Karpas-422 (cell line): ENCODE data around the gene HYKK. TPM values are rescaled to one million over a fixed set of nuclear protein-coding genes. Genes with fewer than 3 reads are reported as not detected.
"Not testable (repeated sequence)": the region's sequence is repeated elsewhere in the genome, so short reads cannot be mapped to it uniquely, and the experiment has no call there.

ENCODE experiments used
- DNase-seq: peaks from one replicate; pipeline ENCODE4 v3.0.0-alpha.2; 2015
- H2AFZ ChIP-seq: fragments of 200-600 bp; sonication (generic); 2 replicates; pipeline ENCODE4 v1.6.1; 2014; ENCODE audit warnings: antibody characterized with exemption, low read length, mixed read lengths
- H3K27ac ChIP-seq: fragments of 200-600 bp; sonication (generic); 2 replicates; pipeline ENCODE4 v1.5.1; 2014; ENCODE audit warnings: mild to moderate bottlenecking, low read length, moderate library complexity
- H3K27me3 ChIP-seq: fragments of 200-600 bp; sonication (generic); 2 replicates; pipeline ENCODE4 v1.6.1; 2014; ENCODE audit warnings: low read length, mixed read lengths
- H3K36me3 ChIP-seq: fragments of 200-600 bp; sonication (generic); 2 replicates; pipeline ENCODE4 v1.6.1; 2014; ENCODE audit warnings: low read length, mixed read lengths; ENCODE audit not compliant: insufficient read depth
- H3K4me1 ChIP-seq: fragments of 200-600 bp; sonication (generic); 2 replicates; pipeline ENCODE4 v1.6.1; 2014; ENCODE audit warnings: mild to moderate bottlenecking, low read length, mixed read lengths
- H3K4me2 ChIP-seq: fragments of 200-600 bp; sonication (generic); 2 replicates; pipeline ENCODE4 v1.6.1; 2014; ENCODE audit warnings: low read length, low read depth, mild to moderate bottlenecking; ENCODE audit not compliant: poor library complexity, severe bottlenecking
- H3K4me3 ChIP-seq: fragments of 200-600 bp; sonication (generic); 2 replicates; pipeline ENCODE4 v1.5.1; 2014; ENCODE audit warnings: mild to moderate bottlenecking, antibody characterized with exemption, low read length, mixed read lengths
- H3K79me2 ChIP-seq: fragments of 200-600 bp; sonication (generic); 2 replicates; pipeline ENCODE4 v1.6.1; 2014; ENCODE audit warnings: mild to moderate bottlenecking, low read length, mixed read lengths
- H3K9ac ChIP-seq: fragments of 200-600 bp; sonication (generic); 2 replicates; pipeline ENCODE4 v1.6.0; 2014; ENCODE audit warnings: low read length
- H3K9me2 ChIP-seq: fragments of 200-600 bp; sonication (generic), shearing (Covaris generic); replicated peaks from 2 replicates; pipeline ENCODE4 v1.6.0; 2014; ENCODE audit warnings: mild to moderate bottlenecking, low read length, moderate library complexity; ENCODE audit not compliant: insufficient read depth
- H3K9me3 ChIP-seq: fragments of 300-700, 200-600 bp; sonication (generic); 2 replicates; pipeline ENCODE4 v1.6.1; 2014; ENCODE audit warnings: low read length, mixed read lengths
- H4K20me1 ChIP-seq: fragments of 200-600 bp; sonication (generic); 2 replicates; pipeline ENCODE4 v1.6.1; 2014; ENCODE audit warnings: mild to moderate bottlenecking, antibody characterized with exemption, low read length, low read depth; ENCODE audit not compliant: insufficient read depth
- total RNA-seq: library from RNA; depleted of rRNA; stranded (reverse); fragments of >200 nt; shearing (Covaris generic); gene quantifications from 2 replicates; pipeline ENCODE4 v1.2.3, GENCODE V29; 2014; ENCODE audit warnings: low replicate concordance

HYKK gene
- total RNA-seq, 1 experiment from 2014 or later, result 1.2 TPM

GRCh38 chr15:78540871-78541743 is 33.7 kb downstream of the HYKK start:
- H3K4me2 ChIP-seq, result peak overlapping the region; percentile 85
- peaks cover 10% of the 10 kb centered on the region; the same call in 1 of the 2 replicates for H4K20me1 ChIP-seq
- H3K36me3 ChIP-seq, result peaks cover 38% of the 10 kb centered on the region
- H3K27me3 ChIP-seq, result no peaks in the 10 kb centered on the region
- H3K79me2 ChIP-seq, result peaks cover 30% of the 10 kb centered on the region
- H3K27ac ChIP-seq, result peak overlapping the region; percentile 35; the same call in 1 of the 2 replicates
- peak overlapping the region; percentile 86 for H3K4me3 ChIP-seq
- DNase-seq, result peak; percentile 52
- H3K9me3 ChIP-seq, result no peaks in the 10 kb centered on the region
- no peak overlapping the region for H2AFZ ChIP-seq
- H3K9ac ChIP-seq, result peak overlapping the region; percentile 83
- peaks cover 17% of the 10 kb centered on the region for H3K4me1 ChIP-seq
- no peaks in the 10 kb centered on the region for H3K9me2 ChIP-seq

GRCh38 chr15:78541744-78542034 is 34.3 kb downstream of the HYKK start:
- Histone ChIP-seq H3K9ac (peak overlapping the region; percentile 83), H2AFZ (no peak overlapping the region), H3K27me3 (no peaks in the 10 kb centered on the region), H3K79me2 (peaks cover 30% of the 10 kb centered on the region), H3K4me2 (peak overlapping the region; percentile 85), H3K36me3 (peaks cover 42% of the 10 kb centered on the region), H3K4me1 (peaks cover 17% of the 10 kb centered on the region), H3K4me3 (peak overlapping the region; percentile 86), H3K9me3 (no peaks in the 10 kb centered on the region), H4K20me1 (peaks cover 10% of the 10 kb centered on the region; the same call in 1 of the 2 replicates), H3K9me2 (no peaks in the 10 kb centered on the region), H3K27ac (0 out of 2 replicates have a peak overlapping the region, but pooled peaks have one; percentile 35)
- DNase-seq, result no peak

GRCh38 chr15:78542647-78543046 is 35.3 kb downstream of the HYKK start:
- H3K4me3 ChIP-seq, result no peak overlapping the region
- no peak overlapping the region for H3K27ac ChIP-seq

GRCh38 chr15:78550194-78550593 is 42.8 kb downstream of the HYKK start:
- Histone ChIP-seq H3K9me3 (no peaks in the 10 kb centered on the region), H3K9ac (no peak overlapping the region), H3K4me1 (no peaks in the 10 kb centered on the region), H3K27ac (no peak overlapping the region), H3K9me2 (no peaks in the 10 kb centered on the region), H3K36me3 (peaks cover 34% of the 10 kb centered on the region), H4K20me1 (no peaks in the 10 kb centered on the region), H3K79me2 (no peaks in the 10 kb centered on the region; the same call in 1 of the 2 replicates), H2AFZ (no peak overlapping the region), H3K4me2 (no peak overlapping the region), H3K27me3 (no peaks in the 10 kb centered on the region), H3K4me3 (no peak overlapping the region)
- no peak for DNase-seq

More at GRCh38 chr15:78542647-78543046, 35.3 kb downstream of the HYKK start:
- peak; percentile 33 for DNase-seq
- H3K79me2 ChIP-seq, result peaks cover 30% of the 10 kb centered on the region
- H3K36me3 ChIP-seq, result peaks cover 49% of the 10 kb centered on the region
- peaks cover 10% of the 10 kb centered on the region; the same call in 1 of the 2 replicates for H4K20me1 ChIP-seq
- no peaks in the 10 kb centered on the region for H3K27me3 ChIP-seq
- H2AFZ ChIP-seq, result no peak overlapping the region
- no peaks in the 10 kb centered on the region for H3K9me3 ChIP-seq
- H3K9me2 ChIP-seq, result no peaks in the 10 kb centered on the region
- H3K4me1 ChIP-seq, result peaks cover 17% of the 10 kb centered on the region
- H3K9ac ChIP-seq, result no peak overlapping the region
- no peak overlapping the region for H3K4me2 ChIP-seq

- Histone ChIP-seq H2AFZ (no peak overlapping the region), H3K27ac (no peak overlapping the region), H3K36me3 (peaks cover 28% of the 10 kb centered on the region; the same call in 1 of the 2 replicates), H4K20me1 (no peaks in the 10 kb centered on the region), H3K4me2 (no peak overlapping the region), H3K9me3 (no peaks in the 10 kb centered on the region), H3K79me2 (no peaks in the 10 kb centered on the region), H3K4me1 (no peaks in the 10 kb centered on the region), H3K4me3 (no peak overlapping the region), H3K27me3 (no peaks in the 10 kb centered on the region), H3K9me2 (no peaks in the 10 kb centered on the region), H3K9ac (no peak overlapping the region)
- DNase-seq, result no peak
Observed at GRCh38 chr15:78550815-78551214, 43.4 kb downstream of the HYKK start.

- Histone ChIP-seq H3K9ac (no peak overlapping the region), H3K4me2 (no peak overlapping the region), H3K36me3 (peaks cover 19% of the 10 kb centered on the region; the same call in 1 of the 2 replicates), H3K27ac (no peak overlapping the region), H3K4me1 (no peaks in the 10 kb centered on the region), H3K9me2 (no peaks in the 10 kb centered on the region), H3K27me3 (no peaks in the 10 kb centered on the region), H3K9me3 (no peaks in the 10 kb centered on the region), H4K20me1 (no peaks in the 10 kb centered on the region), H3K79me2 (no peaks in the 10 kb centered on the region), H3K4me3 (no peak overlapping the region), H2AFZ (no peak overlapping the region)
- no peak for DNase-seq
Observed at GRCh38 chr15:78551902-78552301, 44.5 kb downstream of the HYKK start.

- no peaks in the 10 kb centered on the region for H3K4me1 ChIP-seq
- no peak for DNase-seq
- H3K36me3 ChIP-seq, result peaks cover 15% of the 10 kb centered on the region; the same call in 1 of the 2 replicates
- no peaks in the 10 kb centered on the region for H4K20me1 ChIP-seq
- no peaks in the 10 kb centered on the region for H3K79me2 ChIP-seq
- H2AFZ ChIP-seq, result no peak overlapping the region
- H3K4me2 ChIP-seq, result no peak overlapping the region
- H3K9me2 ChIP-seq, result no peaks in the 10 kb centered on the region
- H3K9me3 ChIP-seq, result no peaks in the 10 kb centered on the region
- H3K27ac ChIP-seq, result no peak overlapping the region
- H3K9ac ChIP-seq, result no peak overlapping the region
- H3K4me3 ChIP-seq, result no peak overlapping the region
- H3K27me3 ChIP-seq, result no peaks in the 10 kb centered on the region
Observed at GRCh38 chr15:78552597-78552996, 45.2 kb downstream of the HYKK start.

GRCh38 chr15:78560201-78560600 is 52.8 kb downstream of the HYKK start:
- not testable (repeated sequence) for H3K9me2 ChIP-seq, H3K4me1 ChIP-seq, H3K9me3 ChIP-seq, H4K20me1 ChIP-seq, H3K27ac ChIP-seq, DNase-seq, H3K36me3 ChIP-seq, H3K27me3 ChIP-seq, H3K4me3 ChIP-seq, H3K79me2 ChIP-seq, H3K9ac ChIP-seq, H3K4me2 ChIP-seq, H2AFZ ChIP-seq
